ENCODE results near the gene USP47.
A peak's percentile ranks its signal among the peaks of the same experiment; 100 is the strongest.

USP47 gene

GRCh38 chr11:11985954-11986949, 144.5 kb downstream of the USP47 start:
- H3K4me2 ChIP-seq (ENCODE audit: low read length), result no peak overlapping the region
- no peaks in the 10 kb centered on the region for H3F3A ChIP-seq (ENCODE audit: control insufficient read depth, insufficient read depth)
- no peaks in the 10 kb centered on the region for H4K20me1 ChIP-seq (ENCODE audit: control insufficient read depth, insufficient read depth, low read depth, low read length)
- H3K36me3 ChIP-seq (ENCODE audit: control insufficient read depth, low read length), result no peaks in the 10 kb centered on the region
- H3K4me1 ChIP-seq (ENCODE audit: control insufficient read depth, low read length), result no peaks in the 10 kb centered on the region
- 0 out of 2 replicates have a peak, but pooled peaks cover 2% of the 10 kb centered on the region for H3K27me3 ChIP-seq (ENCODE audit: control insufficient read depth, low read length)
- H3K27ac ChIP-seq (ENCODE audit: low read depth, low read length), result no peak overlapping the region
- no peak for TF ChIP-seq EZH2phosphoT487 (IDR thresholded peaks at IDR 0.05; ENCODE audit: borderline replicate concordance, low read length)
- TF ChIP-seq CTCF (IDR thresholded peaks at IDR 0.05; ENCODE audit: low read depth, low read length, poor library complexity, severe bottlenecking), result no peak
- no peak overlapping the region for H3K4me3 ChIP-seq (ENCODE audit: low read length)
- H3K9me3 ChIP-seq (ENCODE audit: control insufficient read depth, insufficient read depth, low read length), result no peaks in the 10 kb centered on the region
- H3K79me2 ChIP-seq (ENCODE audit: control insufficient read depth, low read length), result no peaks in the 10 kb centered on the region
- H3K9me2 ChIP-seq (replicated peaks; ENCODE audit: control insufficient read depth, low read length), result no peaks in the 10 kb centered on the region

- no peak overlapping the region for H3K4me3 ChIP-seq (ENCODE audit: low read length)
- TF ChIP-seq EZH2phosphoT487 (IDR thresholded peaks at IDR 0.05; ENCODE audit: borderline replicate concordance, low read length) (no peak), CTCF (IDR thresholded peaks at IDR 0.05; ENCODE audit: low read depth, low read length, poor library complexity, severe bottlenecking) (peak; percentile 52)
- 0 out of 2 replicates have a peak, but pooled peaks cover 2% of the 10 kb centered on the region for H3K27me3 ChIP-seq (ENCODE audit: control insufficient read depth, low read length)
- no peaks in the 10 kb centered on the region for H3K36me3 ChIP-seq (ENCODE audit: control insufficient read depth, low read length)
- no peaks in the 10 kb centered on the region for H3F3A ChIP-seq (ENCODE audit: control insufficient read depth, insufficient read depth)
- H3K79me2 ChIP-seq (ENCODE audit: control insufficient read depth, low read length), result no peaks in the 10 kb centered on the region
- no peaks in the 10 kb centered on the region for H3K9me2 ChIP-seq (replicated peaks; ENCODE audit: control insufficient read depth, low read length)
- H3K9me3 ChIP-seq (ENCODE audit: control insufficient read depth, insufficient read depth, low read length), result no peaks in the 10 kb centered on the region
- H3K27ac ChIP-seq (ENCODE audit: low read depth, low read length), result no peak overlapping the region
- no peak overlapping the region for H3K4me2 ChIP-seq (ENCODE audit: low read length)
- no peaks in the 10 kb centered on the region for H4K20me1 ChIP-seq (ENCODE audit: control insufficient read depth, insufficient read depth, low read depth, low read length)
- no peaks in the 10 kb centered on the region for H3K4me1 ChIP-seq (ENCODE audit: control insufficient read depth, low read length)
Measured at GRCh38 chr11:11987503-11988022, 145.8 kb downstream of the USP47 start.

- 0 out of 2 replicates have a peak, but pooled peaks cover 2% of the 10 kb centered on the region for H3K27me3 ChIP-seq (ENCODE audit: control insufficient read depth, low read length)
- no peak overlapping the region for H3K27ac ChIP-seq (ENCODE audit: low read depth, low read length)
- no peaks in the 10 kb centered on the region for H3K36me3 ChIP-seq (ENCODE audit: control insufficient read depth, low read length)
- no peaks in the 10 kb centered on the region for H3K79me2 ChIP-seq (ENCODE audit: control insufficient read depth, low read length)
- H3K4me3 ChIP-seq (ENCODE audit: low read length), result no peak overlapping the region
- no peak overlapping the region for H3K4me2 ChIP-seq (ENCODE audit: low read length)
- H3K9me2 ChIP-seq (replicated peaks; ENCODE audit: control insufficient read depth, low read length), result no peaks in the 10 kb centered on the region
- H3K9me3 ChIP-seq (ENCODE audit: control insufficient read depth, insufficient read depth, low read length), result no peaks in the 10 kb centered on the region
- no peaks in the 10 kb centered on the region for H3F3A ChIP-seq (ENCODE audit: control insufficient read depth, insufficient read depth)
- TF ChIP-seq CTCF (IDR thresholded peaks at IDR 0.05; ENCODE audit: low read depth, low read length, poor library complexity, severe bottlenecking), result no peak
- no peak for TF ChIP-seq EZH2phosphoT487 (IDR thresholded peaks at IDR 0.05; ENCODE audit: borderline replicate concordance, low read length)
- H3K4me1 ChIP-seq (ENCODE audit: control insufficient read depth, low read length), result no peaks in the 10 kb centered on the region
- H4K20me1 ChIP-seq (ENCODE audit: control insufficient read depth, insufficient read depth, low read depth, low read length), result no peaks in the 10 kb centered on the region
Measured at GRCh38 chr11:11988099-11988651, 146.4 kb downstream of the USP47 start.

All from DOHH2 (cell line).